M059J (cell line): ENCODE data around the gene RIMKLB. TPM values are rescaled to one million over a fixed set of nuclear protein-coding genes. Genes with fewer than 3 reads are reported as not detected.
A peak's percentile ranks its signal among the peaks of the same experiment; 100 is the strongest.
"Not testable (repeated sequence)": the region's sequence is repeated elsewhere in the genome, so short reads cannot be mapped to it uniquely, and the experiment has no call there.

ENCODE experiments used
- DNase-seq: peaks from one replicate; pipeline ENCODE4 v3.0.0-alpha.2; 2012; ENCODE audit warnings: low read depth
- total RNA-seq: library from RNA; depleted of rRNA; stranded (reverse); fragments of >200 nt; shearing (Covaris generic); gene quantifications from 2 replicates; pipeline ENCODE4 v1.2.3, GENCODE V29; 2014

RIMKLB gene
- total RNA-seq, 1 experiment from 2014 or later = 9.2 TPM

- no peak for DNase-seq
These were observed 75.7 kb downstream of the RIMKLB start for GRCh38 chr12:8773461-8773860.

GRCh38 chr12:8779281-8779680 is 81.5 kb downstream of the RIMKLB start:
- no peak for DNase-seq

GRCh38 chr12:8779862-8780261 is 82.1 kb downstream of the RIMKLB start:
- DNase-seq = no peak

GRCh38 chr12:8780389-8780788 is 82.6 kb downstream of the RIMKLB start:
- DNase-seq = peak; percentile 16

GRCh38 chr12:8781381-8782127 is 83.8 kb downstream of the RIMKLB start:
- DNase-seq = no peak

- DNase-seq = no peak
These were observed 86.6 kb downstream of the RIMKLB start for GRCh38 chr12:8784290-8784888.

- no peak for DNase-seq
These were observed 87.7 kb downstream of the RIMKLB start for GRCh38 chr12:8785499-8785898.

- DNase-seq = not testable (repeated sequence)
These were observed 89.4 kb downstream of the RIMKLB start for GRCh38 chr12:8787206-8787605.

GRCh38 chr12:8788706-8789105 is 90.9 kb downstream of the RIMKLB start:
- not testable (repeated sequence) for DNase-seq

- not testable (repeated sequence) for DNase-seq
These were observed 91.7 kb downstream of the RIMKLB start for GRCh38 chr12:8789341-8790013.

- not testable (repeated sequence) for DNase-seq
These were observed 95.4 kb downstream of the RIMKLB start for GRCh38 chr12:8793226-8793625.

- not testable (repeated sequence) for DNase-seq
These were observed 96.8 kb downstream of the RIMKLB start for GRCh38 chr12:8794611-8795010.

- no peak for DNase-seq
These were observed 99.2 kb downstream of the RIMKLB start for GRCh38 chr12:8796831-8797626.

GRCh38 chr12:8801213-8801612 is 103.4 kb downstream of the RIMKLB start:
- not testable (repeated sequence) for DNase-seq

- not testable (repeated sequence) for DNase-seq
These were observed 107.0 kb downstream of the RIMKLB start for GRCh38 chr12:8804833-8805232.

- DNase-seq = not testable (repeated sequence)
These were observed 107.7 kb downstream of the RIMKLB start for GRCh38 chr12:8805487-8805886.

- DNase-seq = peak; percentile 14
These were observed 109.3 kb downstream of the RIMKLB start for GRCh38 chr12:8807084-8807483.

GRCh38 chr12:8810112-8810511 is 112.3 kb downstream of the RIMKLB start:
- not testable (repeated sequence) for DNase-seq

GRCh38 chr12:8813572-8814357 is 116.0 kb downstream of the RIMKLB start:
- DNase-seq = no peak

GRCh38 chr12:8816448-8817050 is 118.8 kb downstream of the RIMKLB start:
- DNase-seq = no peak

- no peak for DNase-seq
These were observed 120.1 kb downstream of the RIMKLB start for GRCh38 chr12:8817856-8818255.
